Glomerular visceral epithelial cell (primary cell): ENCODE results near the gene CATSPERB.
"Not testable (repeated sequence)": the region's sequence is repeated elsewhere in the genome, so short reads cannot be mapped to it uniquely, and the experiment has no call there.

ENCODE experiments used
- DNase-seq: peaks from one replicate; pipeline ENCODE4 v3.0.0-alpha.2; 2016; ENCODE audit errors: extremely low spot score

Gene CATSPERB

GRCh38 chr14:91731986-91732385 lies at the start of gene CATSPERB:
Gene CATSPERB, minus strand, starts transcription at chr14:91732086. Its CDS starts 2,607 bp downstream, at chr14:91729479.
- DNase-seq: no peak

GRCh38 chr14:91780452-91780851 lies 48.6 kb upstream of the CATSPERB start:
- no peak for DNase-seq

GRCh38 chr14:91778217-91778616 lies 46.3 kb upstream of the CATSPERB start:
- DNase-seq: no peak

GRCh38 chr14:91774140-91775096 lies 42.5 kb upstream of the CATSPERB start:
- DNase-seq: no peak

- DNase-seq: no peak
These were observed 38.3 kb upstream of the CATSPERB start for GRCh38 chr14:91770185-91770584.

- peak; percentile 32 for DNase-seq
These were observed 23.8 kb upstream of the CATSPERB start for GRCh38 chr14:91755570-91756295.

GRCh38 chr14:91754819-91755218 lies 22.9 kb upstream of the CATSPERB start:
- DNase-seq: peak; percentile 31

- DNase-seq: no peak
These were observed 22.3 kb upstream of the CATSPERB start for GRCh38 chr14:91754185-91754584.

- DNase-seq: no peak
These were observed 21.7 kb upstream of the CATSPERB start for GRCh38 chr14:91753501-91754128.

- no peak for DNase-seq
These were observed 21.1 kb upstream of the CATSPERB start for GRCh38 chr14:91752961-91753360.

- no peak for DNase-seq
These were observed 19.8 kb upstream of the CATSPERB start for GRCh38 chr14:91751719-91752118.

GRCh38 chr14:91750634-91751198 lies 18.8 kb upstream of the CATSPERB start:
- DNase-seq: no peak

- DNase-seq: no peak
These were observed 18.0 kb upstream of the CATSPERB start for GRCh38 chr14:91749868-91750267.

GRCh38 chr14:91748049-91748448 lies 16.2 kb upstream of the CATSPERB start:
- no peak for DNase-seq

GRCh38 chr14:91745344-91745743 lies 13.5 kb upstream of the CATSPERB start:
- no peak for DNase-seq

- DNase-seq: no peak
These were observed 12.2 kb upstream of the CATSPERB start for GRCh38 chr14:91744068-91744480.

- DNase-seq: no peak
These were observed 11.4 kb upstream of the CATSPERB start for GRCh38 chr14:91743305-91743653.

- DNase-seq: no peak
These were observed 10.9 kb upstream of the CATSPERB start for GRCh38 chr14:91742621-91743304.

- DNase-seq: not testable (repeated sequence)
These were observed 8.0 kb upstream of the CATSPERB start for GRCh38 chr14:91739867-91740266.

GRCh38 chr14:91737619-91738018 lies 5.7 kb upstream of the CATSPERB start:
- no peak for DNase-seq

- no peak for DNase-seq
These were observed 1.1 kb upstream of the CATSPERB start for GRCh38 chr14:91732859-91733477.
